LHCN-M2 (cell line): ENCODE data around the gene RUVBL1. TPM values are rescaled to one million over a fixed set of nuclear protein-coding genes. Genes with fewer than 3 reads are reported as not detected.
"Not testable (repeated sequence)": the region's sequence is repeated elsewhere in the genome, so short reads cannot be mapped to it uniquely, and the experiment has no call there.

ENCODE experiments used
- DNase-seq: peaks from one replicate; pipeline ENCODE4 v3.0.0-alpha.2; 2012; ENCODE audit warnings: low read depth
- polyA plus RNA-seq: library from polyadenylated mRNA; unstranded; fragments of >200 nt; gene quantifications from one replicate; pipeline ENCODE4 v1.2.1, GENCODE V29; 2012; ENCODE audit warnings: missing spikeins
- total RNA-seq: library from RNA; depleted of rRNA; stranded (reverse); fragments of >200 nt; gene quantifications from 2 replicates; pipeline ENCODE4 v1.2.3, GENCODE V29; 2014; rRNA removed

RUVBL1 gene
- total RNA-seq: 96.4 and 107 TPM in 2 replicates
- 57.4 TPM for polyA plus RNA-seq

DNA sequence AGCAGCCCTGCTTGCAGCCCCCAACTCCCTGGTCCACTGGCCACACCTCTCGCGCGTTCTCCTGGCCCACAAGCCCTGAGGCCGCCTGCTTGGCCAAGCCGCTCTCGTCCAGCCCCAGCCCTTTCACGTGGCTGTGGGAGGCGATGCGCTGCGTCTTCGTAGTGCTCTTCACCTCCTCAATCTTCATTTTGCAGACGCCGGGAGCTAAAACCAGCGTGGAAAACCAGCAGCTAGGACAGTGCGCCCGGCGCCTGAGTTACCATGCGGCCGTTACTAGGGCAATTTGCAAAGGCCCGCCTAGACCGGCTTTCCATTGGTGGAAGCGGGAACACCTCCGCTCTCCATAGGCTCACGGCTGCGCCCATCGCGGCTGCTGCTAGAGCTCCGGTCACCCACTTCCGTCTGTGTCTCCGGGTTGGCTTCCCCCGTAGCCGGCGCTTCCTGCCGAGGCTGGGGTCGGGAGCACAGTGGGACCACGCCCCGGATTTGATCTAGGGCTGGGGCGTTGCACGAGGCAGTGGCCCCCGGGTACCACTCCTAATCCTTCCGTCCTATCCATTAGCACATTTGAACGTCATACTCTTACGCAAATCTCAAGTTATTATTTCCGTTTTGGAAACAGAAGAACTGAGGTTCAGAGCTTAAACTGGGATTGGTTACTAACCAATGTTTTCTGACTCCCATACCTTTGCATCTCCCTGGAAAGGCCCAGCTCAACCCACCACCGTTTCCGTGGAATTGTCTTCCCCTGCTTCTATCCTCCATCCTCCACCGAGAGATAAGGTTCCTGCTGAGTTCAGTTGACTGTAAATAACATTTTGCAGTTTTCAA lies at the start of gene RUVBL1:
TSS of gene RUVBL1 (minus strand) at position 275 of the 831 bp plus-strand sequence. CDS start at position 187, 88 bp downstream.
- DNase-seq: peak; percentile 98

DNA sequence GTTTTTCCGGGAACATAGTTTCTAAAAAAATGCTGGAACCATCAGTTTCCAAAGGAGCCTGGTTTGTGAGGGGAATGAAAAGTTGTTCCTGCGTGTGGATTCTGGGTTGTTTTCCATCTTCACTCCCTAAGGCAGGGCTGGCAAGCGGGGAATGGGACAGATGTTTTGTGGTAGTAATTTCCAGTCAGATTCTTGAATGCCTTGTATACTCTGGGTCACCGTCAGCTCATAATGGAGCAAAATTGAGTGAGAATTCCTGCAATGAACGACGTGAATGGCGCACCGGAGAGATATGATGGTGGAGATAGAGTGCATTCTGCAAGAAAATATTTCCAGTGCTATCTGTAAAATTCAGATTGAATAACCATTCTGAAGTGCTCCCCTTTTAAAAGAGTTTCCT lies 49.6 kb upstream of the RUVBL1 start:
- DNase-seq: no peak

- DNase-seq: peak; percentile 80
These were observed 47.4 kb upstream of the RUVBL1 start for GRCh38 chr3:128170866-128171516.

GRCh38 chr3:128168836-128169235 lies 45.2 kb upstream of the RUVBL1 start:
- DNase-seq: no peak

GRCh38 chr3:128167973-128168674 lies 44.5 kb upstream of the RUVBL1 start:
- DNase-seq: peak; percentile 15

DNA sequence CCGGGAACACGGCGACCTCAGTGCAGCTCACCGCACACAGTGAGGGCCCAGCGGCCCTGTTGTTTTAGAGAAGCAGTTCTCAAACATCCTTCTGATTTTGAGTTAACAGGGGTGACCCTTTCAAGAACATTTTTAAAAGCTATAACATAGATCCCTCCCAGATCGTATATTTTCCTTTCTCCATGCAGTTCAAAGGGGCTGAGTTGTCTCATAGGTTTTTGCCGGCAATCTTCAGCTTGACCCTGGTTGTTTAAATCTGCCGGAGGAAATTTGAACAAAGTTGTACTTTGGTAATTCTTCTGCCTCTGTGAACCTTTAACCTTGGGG lies 44.0 kb upstream of the RUVBL1 start:
- DNase-seq: no peak

GRCh38 chr3:128166971-128167453 lies 43.4 kb upstream of the RUVBL1 start:
- DNase-seq: no peak

DNA sequence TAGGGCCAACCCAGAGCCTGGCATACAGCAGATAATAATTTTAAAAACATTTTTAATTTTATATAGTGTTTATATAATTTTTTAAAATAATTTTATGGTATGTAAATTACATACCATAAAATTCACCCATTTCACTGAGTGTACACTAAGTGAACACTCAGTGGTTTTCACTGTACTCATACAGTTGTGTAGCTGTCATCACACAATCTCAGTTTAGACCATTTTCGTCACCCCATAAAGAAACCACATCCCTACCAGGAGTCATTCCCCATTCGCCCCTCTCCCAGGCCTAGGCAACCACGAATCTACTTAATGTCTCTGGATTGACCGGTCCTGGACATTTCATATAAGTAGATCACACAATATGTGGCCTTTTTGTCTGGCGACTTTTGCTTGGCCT lies 39.8 kb upstream of the RUVBL1 start:
- DNase-seq: no peak

- no peak for DNase-seq
These were observed 37.0 kb upstream of the RUVBL1 start for GRCh38 chr3:128160661-128161060.

DNA sequence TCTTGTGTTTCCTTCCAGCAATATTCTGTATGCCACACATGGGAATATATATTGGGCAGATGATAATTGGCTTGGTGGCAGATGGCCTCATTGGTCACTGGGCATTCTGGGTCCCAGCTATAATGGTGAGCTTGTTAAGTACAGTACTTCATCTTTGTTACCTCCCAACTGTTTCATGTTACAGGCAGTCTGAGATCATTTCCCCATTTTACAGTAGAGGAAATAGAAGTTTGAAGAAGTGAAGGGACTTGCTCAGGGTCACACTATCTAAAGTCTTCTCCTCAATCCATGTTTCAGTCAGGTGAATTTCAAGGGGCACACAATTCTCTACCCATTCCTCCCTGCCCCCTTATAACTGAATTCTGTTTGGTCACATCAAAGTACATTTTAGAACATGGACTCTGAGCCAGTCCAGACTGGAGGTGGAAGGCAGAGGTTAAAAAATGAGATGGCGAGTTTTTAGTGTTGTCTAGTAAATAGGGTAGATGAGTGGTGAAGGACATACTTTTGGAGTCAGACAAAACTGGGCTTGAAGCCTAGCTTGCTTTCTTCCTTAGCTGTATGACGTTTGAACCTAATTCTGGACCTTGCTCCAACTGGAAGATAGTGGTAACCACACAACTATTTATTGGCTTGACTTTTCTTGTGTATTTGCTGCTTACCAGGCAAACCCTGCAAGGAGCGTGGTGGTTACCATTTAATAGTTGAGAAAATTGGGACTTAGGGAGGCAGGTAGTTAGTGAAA lies 32.2 kb upstream of the RUVBL1 start:
- DNase-seq: no peak

DNA sequence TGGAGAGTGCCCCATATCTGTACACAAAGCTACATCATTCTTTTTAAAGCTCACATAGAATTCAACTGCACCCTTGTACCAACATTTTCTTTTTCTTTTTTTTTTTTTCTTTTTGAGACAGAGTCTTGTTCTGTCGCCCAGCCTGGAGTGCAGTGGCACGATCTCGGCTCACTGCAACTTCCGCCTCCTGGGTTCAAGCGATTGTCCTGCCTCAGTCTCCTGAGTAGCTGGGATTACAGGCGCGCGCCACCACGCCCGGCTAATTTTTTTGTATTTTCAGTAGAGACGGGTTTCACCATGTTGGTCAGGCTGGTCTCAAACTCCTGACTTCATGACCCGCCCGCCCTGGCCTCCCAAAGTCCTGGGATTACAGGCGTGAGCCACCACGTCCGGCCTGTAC lies 30.7 kb upstream of the RUVBL1 start:
- DNase-seq: not testable (repeated sequence)

DNA sequence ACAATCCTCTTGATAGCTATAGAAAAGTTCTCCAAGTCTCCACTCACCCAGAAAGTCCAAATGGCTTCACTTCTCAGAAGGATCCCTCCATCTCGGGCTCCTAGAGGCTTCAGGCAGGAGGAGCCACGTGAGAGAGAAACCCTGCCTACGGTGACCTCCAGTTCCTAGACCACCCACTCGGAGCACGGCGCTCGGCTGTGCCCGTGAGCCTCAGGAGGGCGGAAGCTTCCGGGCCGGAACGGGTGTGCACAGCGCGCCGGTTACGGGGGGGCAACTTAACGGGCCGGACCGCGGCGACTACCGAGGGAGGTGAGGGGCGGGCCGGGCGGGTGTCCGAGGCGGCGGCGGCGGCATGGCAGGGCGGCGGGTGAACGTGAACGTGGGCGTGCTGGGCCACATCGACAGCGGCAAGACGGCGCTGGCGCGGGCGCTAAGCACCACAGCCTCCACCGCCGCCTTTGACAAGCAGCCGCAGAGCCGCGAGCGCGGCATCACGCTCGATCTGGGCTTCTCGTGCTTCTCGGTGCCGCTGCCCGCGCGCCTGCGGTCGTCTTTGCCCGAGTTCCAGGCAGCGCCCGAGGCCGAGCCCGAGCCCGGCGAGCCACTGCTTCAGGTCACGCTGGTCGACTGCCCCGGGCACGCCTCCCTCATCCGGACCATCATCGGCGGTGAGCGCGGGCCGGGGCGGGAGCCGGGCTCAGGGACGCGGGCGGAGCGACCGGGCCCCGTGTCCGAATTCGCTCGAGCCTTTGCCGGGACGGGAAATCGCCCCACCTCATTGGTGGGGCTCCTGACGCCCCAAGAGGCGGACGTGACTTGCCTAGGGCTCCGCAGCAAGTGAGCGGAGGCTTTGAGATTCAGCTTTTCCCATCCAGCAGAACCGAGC lies 29.8 kb upstream of the RUVBL1 start, which contains the start of gene EEFSEC:
TSS of gene EEFSEC (plus strand) at position 326 of the 886 bp plus-strand sequence. CDS start at position 353, 27 bp downstream.
- DNase-seq: peak; percentile 73

DNA sequence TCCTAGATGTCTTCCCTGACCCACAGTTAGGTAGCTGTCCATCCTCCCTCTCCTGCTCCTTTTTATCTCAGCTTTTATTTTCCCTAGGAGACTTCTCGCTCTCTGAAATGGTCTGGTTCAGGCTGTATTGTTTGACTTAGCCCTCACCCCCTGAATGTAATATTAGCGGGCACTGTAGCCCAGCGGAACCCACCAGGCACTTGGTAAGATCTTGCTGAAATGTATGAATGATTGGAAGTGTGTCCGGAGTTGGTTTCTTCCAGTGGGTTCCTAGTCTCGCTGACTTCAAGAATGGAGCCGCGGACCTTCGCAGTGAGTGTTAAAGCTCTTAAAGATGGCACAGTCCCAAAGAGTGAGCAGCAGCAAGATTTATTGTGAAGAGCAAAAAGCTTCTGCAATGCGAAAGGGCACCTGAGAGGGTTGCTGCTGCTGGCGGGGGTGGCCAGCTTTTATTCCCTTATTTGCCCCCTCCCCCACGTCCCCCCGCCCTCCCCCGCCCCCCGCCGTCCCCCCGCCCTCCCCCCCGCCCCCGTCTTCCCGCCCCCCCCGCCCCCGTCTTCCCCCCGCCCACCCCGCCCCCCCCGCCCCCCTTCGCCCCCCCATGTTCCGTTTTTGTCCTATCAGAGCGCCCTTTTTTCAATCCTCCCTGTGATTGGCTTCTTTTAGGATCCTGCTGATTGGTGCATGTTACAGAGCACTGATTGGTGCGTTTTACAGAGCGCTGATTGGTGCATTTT lies 29.0 kb upstream of the RUVBL1 start:
- peak; percentile 76 for DNase-seq

- DNase-seq: no peak
These were observed 28.2 kb upstream of the RUVBL1 start for GRCh38 chr3:128151758-128152274.

- no peak for DNase-seq
These were observed 26.0 kb upstream of the RUVBL1 start for GRCh38 chr3:128149650-128150049.

GRCh38 chr3:128146201-128146600 lies 22.6 kb upstream of the RUVBL1 start:
- DNase-seq: no peak

GRCh38 chr3:128145279-128145678 lies 21.7 kb upstream of the RUVBL1 start:
- no peak for DNase-seq

GRCh38 chr3:128144512-128145187 lies 21.0 kb upstream of the RUVBL1 start:
- no peak for DNase-seq

GRCh38 chr3:128143496-128143895 lies 19.9 kb upstream of the RUVBL1 start:
- no peak for DNase-seq
